HG03342 (cell line): Measurements from ENCODE around the gene C7.

ENCODE experiments used
- ATAC-seq: cut with Tn5 transposase; IDR thresholded peaks from one replicate; pipeline ENCODE4 v1.9.1; 2021; ENCODE audit warnings: mild to moderate bottlenecking, moderate library complexity; ENCODE audit not compliant: unreplicated experiment

Gene C7

DNA sequence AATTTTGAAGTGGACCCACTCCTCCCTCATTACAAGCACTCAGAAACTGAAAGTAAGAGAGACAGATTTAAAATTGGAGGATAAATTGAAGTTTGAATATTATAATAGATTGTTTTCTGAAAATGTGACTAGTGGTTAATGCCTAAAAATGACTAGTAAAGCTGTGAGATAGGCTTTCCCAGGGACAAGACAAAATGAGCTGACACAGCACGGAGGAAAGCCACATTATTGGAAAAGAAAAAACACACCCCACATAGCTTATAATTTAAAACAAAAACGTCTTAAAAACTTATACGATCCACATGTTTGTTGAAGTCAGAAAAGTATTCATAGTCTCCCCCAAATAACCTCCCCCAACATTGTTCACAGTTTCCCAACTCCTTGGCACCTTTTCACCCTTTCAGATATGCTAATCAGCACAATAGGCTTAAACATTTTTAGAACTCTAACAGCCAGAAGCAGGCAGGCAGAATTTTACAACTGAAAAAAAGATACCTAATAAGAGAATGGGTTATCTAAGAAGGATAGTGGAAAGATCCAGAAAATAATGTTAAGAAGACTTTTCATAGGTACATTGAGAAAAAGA is 6.1 kb downstream of the C7 start:
- no peak for ATAC-seq

DNA sequence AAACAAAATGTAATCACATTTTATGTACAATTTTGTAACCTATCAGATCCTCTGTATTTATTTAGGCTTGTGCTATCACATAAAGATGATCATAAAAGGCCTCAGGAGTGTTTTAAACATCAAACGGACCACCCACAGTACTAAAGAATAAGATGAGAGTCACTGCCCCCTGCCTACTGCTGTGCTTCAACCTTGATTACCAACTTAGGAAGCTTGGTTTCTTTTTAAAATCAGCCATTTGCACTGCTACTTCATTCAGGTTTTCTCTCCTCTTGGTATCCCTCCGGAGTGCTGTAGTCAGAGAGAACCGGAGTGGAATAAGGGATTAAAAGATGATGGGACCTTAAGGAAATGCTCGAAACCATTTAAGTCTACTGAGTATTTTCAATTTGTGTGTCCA is 6.9 kb downstream of the C7 start:
- ATAC-seq, result no peak

DNA sequence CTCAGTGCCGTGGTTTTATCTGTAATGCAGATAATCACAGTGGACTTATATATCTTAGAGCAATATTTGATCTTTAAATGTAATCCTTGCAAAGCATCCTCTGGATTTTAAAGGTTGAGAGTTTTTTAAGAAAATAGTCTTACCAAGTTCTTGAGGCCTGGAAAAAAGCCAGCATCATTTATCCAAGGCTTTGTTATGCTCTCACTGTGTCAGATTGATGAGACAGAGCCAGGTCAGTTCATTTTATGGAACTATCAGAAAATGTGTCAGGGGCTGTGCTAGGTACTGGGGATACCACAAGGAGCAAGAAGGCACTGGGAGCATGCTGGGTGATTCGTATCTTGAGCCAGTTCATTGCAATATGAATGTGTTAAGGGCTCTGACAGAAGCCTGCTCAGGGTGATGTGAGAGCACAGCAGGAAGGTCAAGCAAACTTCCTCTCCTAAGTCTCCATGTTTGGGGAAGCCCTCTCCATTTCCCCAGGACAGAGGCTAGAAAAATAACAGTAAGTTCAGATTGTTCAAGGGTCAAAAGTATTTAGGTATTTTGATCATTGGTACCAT is 19.7 kb downstream of the C7 start:
- ATAC-seq, result no peak

- no peak for ATAC-seq
Observed at GRCh38 chr5:40932766-40933165, 23.5 kb downstream of the C7 start.

DNA sequence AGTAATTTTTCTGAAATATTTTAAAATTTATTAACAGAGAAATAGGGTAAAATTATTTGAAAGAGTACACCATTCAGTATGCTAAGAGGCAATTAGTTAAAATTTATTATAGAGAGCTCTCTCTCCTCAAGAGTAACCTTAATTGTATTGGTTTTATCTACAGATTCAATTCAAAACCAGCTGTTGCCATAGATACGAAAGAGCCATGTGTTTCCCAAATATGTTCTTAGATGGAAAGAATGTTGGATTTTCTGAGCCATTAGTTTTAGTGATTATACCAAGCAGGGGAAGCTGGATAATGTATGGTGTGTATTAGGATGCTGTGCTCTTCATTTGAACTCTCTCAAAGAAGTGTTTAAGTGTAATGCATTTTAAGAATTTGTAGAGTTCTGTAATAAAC is 27.8 kb downstream of the C7 start:
- no peak for ATAC-seq

DNA sequence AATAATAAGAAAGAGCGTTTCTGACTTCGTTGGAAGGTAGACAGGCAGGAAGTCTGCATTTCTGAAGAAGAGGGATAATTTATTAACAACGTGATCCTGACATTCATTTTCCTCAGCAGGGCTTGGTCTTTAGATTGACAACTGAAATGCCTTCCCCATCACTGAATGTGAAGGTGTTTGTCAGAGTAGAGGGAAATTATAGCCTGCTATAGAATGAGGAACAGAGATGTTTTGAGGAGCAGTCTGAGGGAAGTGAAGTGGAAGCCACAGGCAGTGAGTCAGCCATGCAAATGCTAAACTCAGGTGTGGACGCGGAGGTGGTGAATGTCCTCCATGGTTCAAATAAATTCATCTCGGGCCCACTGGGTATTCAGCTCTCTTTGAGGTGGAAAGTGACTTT is 30.5 kb downstream of the C7 start:
- ATAC-seq, result no peak

- ATAC-seq, result no peak
Observed at GRCh38 chr5:40945111-40945510, 35.8 kb downstream of the C7 start.

DNA sequence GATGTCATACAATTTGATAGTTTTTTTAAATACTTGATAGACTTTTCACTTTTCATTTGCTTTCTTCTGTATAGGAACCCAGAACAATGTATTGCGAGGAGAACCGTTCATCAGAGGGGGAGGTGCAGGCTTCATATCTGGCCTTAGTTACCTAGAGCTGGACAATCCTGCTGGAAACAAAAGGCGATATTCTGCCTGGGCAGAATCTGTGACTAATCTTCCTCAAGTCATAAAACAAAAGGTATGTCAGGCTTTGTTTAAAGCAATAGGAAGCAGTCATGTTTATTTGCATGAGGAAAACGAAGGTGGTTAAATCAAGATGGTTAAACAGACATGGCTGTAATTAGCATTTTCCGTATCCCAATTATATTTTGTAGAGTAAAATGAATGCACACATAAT is 46.0 kb downstream of the C7 start:
- ATAC-seq, result no peak

DNA sequence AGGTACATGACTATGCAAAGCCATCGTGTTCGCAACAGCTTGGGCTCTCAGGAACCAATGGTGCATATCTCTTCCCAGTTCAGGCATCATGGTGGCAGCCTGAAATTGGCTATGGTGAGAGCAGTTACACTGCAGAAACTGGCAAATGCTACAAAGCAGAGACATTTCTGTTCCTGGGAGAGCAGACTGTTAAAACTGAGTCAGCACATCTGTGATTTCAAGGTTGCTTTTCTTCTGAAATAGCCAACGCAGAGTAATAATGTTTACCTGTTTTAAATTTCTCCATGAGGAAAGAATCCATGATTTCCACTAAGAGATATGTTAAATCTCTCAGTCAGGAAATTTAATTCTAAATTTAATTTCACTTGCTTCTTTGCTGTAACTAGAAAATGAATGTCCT is 47.8 kb downstream of the C7 start:
- no peak for ATAC-seq

GRCh38 chr5:40958811-40959210 is 49.5 kb downstream of the C7 start:
- ATAC-seq, result no peak

- ATAC-seq, result no peak
Observed at GRCh38 chr5:40960037-40960436, 50.7 kb downstream of the C7 start.

- no peak for ATAC-seq
Observed at GRCh38 chr5:40962207-40962955, 53.1 kb downstream of the C7 start.

GRCh38 chr5:40972434-40972833 is 63.1 kb downstream of the C7 start:
- ATAC-seq, result no peak

DNA sequence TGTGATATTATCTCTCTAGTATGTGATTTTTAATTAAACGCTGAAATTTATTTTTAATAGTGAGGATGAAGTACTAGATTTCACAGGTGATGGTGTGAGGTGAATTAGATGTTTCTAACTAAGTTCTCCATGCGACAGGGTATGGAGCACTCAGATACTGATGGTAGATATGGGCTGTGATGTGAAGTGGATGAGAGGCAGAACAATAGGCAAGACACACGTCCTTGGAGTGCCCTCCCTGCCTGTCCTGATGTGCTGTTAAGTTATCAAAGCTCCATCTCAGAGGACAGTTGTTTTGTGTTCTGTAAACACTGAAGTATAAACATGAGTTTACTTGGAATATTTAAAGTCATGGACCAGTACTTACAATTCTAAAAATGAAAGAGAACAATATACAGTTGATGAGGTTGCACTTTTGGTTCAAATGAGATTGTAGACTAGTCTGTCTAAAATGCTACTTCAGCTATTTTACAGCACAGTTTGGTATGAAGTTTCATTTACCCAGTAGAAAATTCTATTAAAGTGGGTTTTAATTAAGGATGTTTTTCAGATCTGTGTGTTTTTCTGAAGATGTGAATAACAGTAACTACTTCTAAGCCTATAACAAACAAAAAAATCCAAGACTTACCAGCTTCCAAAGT is 64.2 kb downstream of the C7 start:
- no peak for ATAC-seq

DNA sequence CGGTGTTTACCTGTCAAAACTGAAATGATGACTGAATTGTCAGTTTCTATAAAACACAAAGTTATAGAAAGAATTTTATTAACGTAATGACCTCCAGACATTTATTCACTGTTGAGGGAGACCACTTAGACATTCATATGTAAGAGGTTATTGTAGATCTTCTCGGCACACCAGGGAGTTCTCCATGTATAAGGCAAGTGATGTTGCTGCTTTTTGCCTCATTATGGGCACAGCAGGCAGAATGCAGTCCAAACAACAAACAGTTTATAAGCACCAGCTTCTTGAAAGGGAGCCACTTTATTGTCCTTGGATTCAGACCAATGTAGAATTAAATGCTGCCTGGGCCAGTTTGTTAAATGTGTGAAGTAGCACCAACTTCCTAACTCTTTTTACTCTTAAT is 66.7 kb downstream of the C7 start:
- ATAC-seq, result no peak

- ATAC-seq, result no peak
Observed at GRCh38 chr5:40976836-40977235, 67.5 kb downstream of the C7 start.

DNA sequence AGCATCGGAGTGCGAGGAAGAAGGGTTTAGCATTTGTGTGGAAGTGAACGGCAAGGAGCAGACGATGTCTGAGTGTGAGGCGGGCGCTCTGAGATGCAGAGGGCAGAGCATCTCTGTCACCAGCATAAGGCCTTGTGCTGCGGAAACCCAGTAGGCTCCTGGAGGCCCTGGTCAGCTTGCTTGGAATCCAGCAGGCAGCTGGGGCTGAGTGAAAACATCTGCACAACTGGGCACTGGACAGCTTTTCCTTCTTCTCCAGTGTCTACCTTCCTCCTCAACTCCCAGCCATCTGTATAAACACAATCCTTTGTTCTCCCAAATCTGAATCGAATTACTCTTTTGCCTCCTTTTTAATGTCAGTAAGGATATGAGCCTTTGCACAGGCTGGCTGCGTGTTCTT is 72.1 kb downstream of the C7 start:
- ATAC-seq, result no peak

- ATAC-seq, result no peak
Observed at GRCh38 chr5:40983781-40984180, 74.5 kb downstream of the C7 start.

DNA sequence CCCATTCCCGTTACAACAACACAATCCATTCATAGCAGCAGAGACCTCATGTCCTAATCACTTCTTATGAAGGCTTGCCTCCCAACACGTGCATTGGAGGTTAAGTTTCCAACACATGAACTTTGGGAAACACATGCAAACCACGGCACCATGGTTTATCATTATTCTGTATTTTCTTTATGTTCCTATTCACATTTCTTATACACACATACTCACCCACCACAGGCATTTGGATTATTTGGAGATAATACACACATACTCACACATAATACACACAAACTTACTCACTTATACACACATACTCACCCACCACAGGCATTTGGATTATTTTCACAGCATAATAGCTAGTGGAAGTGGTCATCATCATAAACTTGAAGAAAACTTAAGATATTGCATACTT is 75.6 kb downstream of the C7 start:
- no peak for ATAC-seq

DNA sequence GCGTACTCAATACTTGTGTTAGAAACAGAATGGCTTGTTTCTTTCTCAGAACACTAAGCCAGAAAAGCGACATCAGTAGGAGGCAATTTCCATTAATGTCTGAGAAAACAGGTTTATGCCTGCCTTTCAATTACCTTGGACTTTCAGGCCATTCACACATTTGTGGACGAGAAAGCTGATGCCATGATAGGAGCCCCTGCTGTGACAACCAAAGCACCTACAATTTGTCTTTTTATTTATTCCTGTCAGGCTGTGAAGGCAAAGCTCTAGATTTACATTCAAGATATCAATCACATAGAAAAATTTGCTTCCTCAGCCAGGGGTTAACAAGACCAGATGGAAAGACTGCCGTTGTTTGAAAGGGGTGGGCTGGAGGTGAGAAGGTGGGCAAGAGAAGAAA is 76.2 kb downstream of the C7 start:
- ATAC-seq, result no peak

DNA sequence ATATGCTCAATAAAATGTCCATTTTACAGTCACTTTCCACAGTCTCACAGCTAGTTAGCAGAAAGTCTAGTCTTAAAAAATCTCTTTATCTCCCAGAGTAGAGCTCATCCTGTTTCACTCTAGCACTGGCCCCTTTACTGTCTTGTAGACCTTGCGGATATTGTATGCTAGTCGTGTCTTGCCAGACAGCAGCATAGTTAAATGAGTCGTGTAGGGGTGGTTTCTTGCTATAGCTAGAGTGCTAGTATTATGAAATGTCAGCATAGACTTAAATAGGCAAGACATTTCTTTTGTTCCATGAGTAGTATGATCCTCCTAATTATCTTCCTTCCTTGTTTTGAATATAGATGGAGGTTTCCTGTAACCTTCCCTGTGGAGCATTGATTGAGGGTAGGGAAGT is 77.4 kb downstream of the C7 start:
- no peak for ATAC-seq

DNA sequence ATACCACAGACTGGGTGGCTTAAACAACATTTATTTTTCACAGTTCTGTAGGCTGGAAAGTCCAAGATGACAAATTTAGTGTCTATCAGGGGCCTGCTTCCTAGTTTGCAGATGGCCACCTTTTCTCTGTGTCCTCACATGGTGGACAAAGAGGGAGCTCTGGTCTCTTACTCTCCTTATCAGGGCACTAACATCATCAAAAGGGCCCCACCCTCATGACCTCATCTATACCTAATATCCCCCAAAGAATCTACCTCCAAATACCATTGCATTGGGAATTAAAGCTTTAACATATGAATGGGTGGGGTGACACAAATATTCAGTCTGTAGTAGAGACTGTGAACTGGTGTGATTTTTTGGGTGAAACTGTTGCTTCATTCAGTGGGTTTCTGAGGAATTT is 78.1 kb downstream of the C7 start:
- no peak for ATAC-seq
